H9 (cell line): Measurements from ENCODE around the gene UQCC2. TPM values are rescaled to one million over a fixed set of nuclear protein-coding genes. Genes with fewer than 3 reads are reported as not detected.

Source experiments
- DNase-seq: peaks from one replicate; pipeline ENCODE4 v3.0.0-alpha.2; 2017
- H2AFZ ChIP-seq: one replicate; pipeline ENCODE4 v1.6.1; 2013; ENCODE audit warnings: mild to moderate bottlenecking, low read length, control low read depth, moderate library complexity
- H2AK5ac ChIP-seq: 2 replicates; pipeline ENCODE4 v1.6.1; 2013; ENCODE audit warnings: low read length, control low read depth, mixed read lengths; ENCODE audit not compliant: insufficient read length
- H2BK120ac ChIP-seq: one replicate; pipeline ENCODE4 v1.6.1; 2013; ENCODE audit warnings: low read depth, mild to moderate bottlenecking, low read length, control low read depth, inconsistent platforms; ENCODE audit not compliant: poor library complexity, severe bottlenecking
- H2BK12ac ChIP-seq: 2 replicates; pipeline ENCODE4 v1.6.1; 2013; ENCODE audit warnings: low read length, control low read depth, mixed read lengths, low read depth; ENCODE audit not compliant: insufficient read length
- H2BK15ac ChIP-seq: 2 replicates; pipeline ENCODE4 v1.6.1; 2013; ENCODE audit warnings: low read depth, low read length, control low read depth
- H2BK20ac ChIP-seq: one replicate; pipeline ENCODE4 v1.6.1; 2013; ENCODE audit warnings: low read depth, mild to moderate bottlenecking, low read length, control low read depth, inconsistent platforms; ENCODE audit not compliant: poor library complexity, severe bottlenecking
- H2BK5ac ChIP-seq: 2 replicates; pipeline ENCODE4 v1.6.1; 2013; ENCODE audit warnings: low read length, control low read depth, mixed read lengths; ENCODE audit not compliant: insufficient read length
- H3K14ac ChIP-seq: 2 replicates; pipeline ENCODE4 v1.6.1; 2013; ENCODE audit warnings: low read length, control low read depth; ENCODE audit not compliant: insufficient read depth
- H3K18ac ChIP-seq: 2 replicates; pipeline ENCODE4 v1.6.1; 2013; ENCODE audit warnings: low read depth, mild to moderate bottlenecking, mixed read lengths, low read length, control low read depth; ENCODE audit not compliant: insufficient read length
- H3K23ac ChIP-seq: 2 replicates; pipeline ENCODE4 v1.6.1; 2013; ENCODE audit warnings: low read length, control low read depth, mixed read lengths, low read depth; ENCODE audit not compliant: insufficient read length
- H3K23me2 ChIP-seq: 2 replicates; pipeline ENCODE4 v1.6.1; 2013; ENCODE audit warnings: low read depth, mild to moderate bottlenecking, mixed read lengths, low read length, control low read depth; ENCODE audit not compliant: insufficient read length, poor library complexity, severe bottlenecking
- H3K27ac ChIP-seq: 2 replicates; pipeline ENCODE4 v1.5.1; 2013; ENCODE audit warnings: low read length, control low read depth, mixed read lengths, low read depth; ENCODE audit not compliant: insufficient read length
- H3K27me3 ChIP-seq: 2 replicates; pipeline ENCODE4 v1.6.1; 2013; ENCODE audit warnings: low read length, control low read depth, inconsistent platforms; ENCODE audit not compliant: insufficient read depth
- H3K4ac ChIP-seq: 2 replicates; pipeline ENCODE4 v1.6.1; 2013; ENCODE audit warnings: low read depth, mild to moderate bottlenecking, control low read depth, inconsistent platforms, low read length, moderate library complexity
- H3K4me1 ChIP-seq: 2 replicates; pipeline ENCODE4 v1.6.1; 2013; ENCODE audit warnings: low read length, control low read depth, inconsistent platforms; ENCODE audit not compliant: insufficient read depth
- H3K4me2 ChIP-seq: 2 replicates; pipeline ENCODE4 v1.6.1; 2013; ENCODE audit warnings: low read length, control low read depth, mixed read lengths; ENCODE audit not compliant: insufficient read length, insufficient read depth
- H3K56ac ChIP-seq: 2 replicates; pipeline ENCODE4 v1.6.1; 2013; ENCODE audit warnings: low read depth, mild to moderate bottlenecking, mixed read lengths, low read length, control low read depth; ENCODE audit not compliant: insufficient read length
- H3K79me1 ChIP-seq: 2 replicates; pipeline ENCODE4 v1.6.1; 2013; ENCODE audit warnings: low read depth, mild to moderate bottlenecking, moderate library complexity, low read length, control low read depth, inconsistent platforms; ENCODE audit not compliant: insufficient read depth, poor library complexity, severe bottlenecking
- H3K79me2 ChIP-seq: 2 replicates; pipeline ENCODE4 v1.6.1; 2013; ENCODE audit warnings: low read length, control low read depth, inconsistent platforms; ENCODE audit not compliant: insufficient read depth
- H3K9ac ChIP-seq: 2 replicates; pipeline ENCODE4 v1.6.1; 2013; ENCODE audit warnings: low read length, control low read depth, mixed read lengths; ENCODE audit not compliant: insufficient read length; ENCODE audit errors: extremely low read depth
- H3K9me3 ChIP-seq: one replicate; pipeline ENCODE4 v1.6.1; 2013; ENCODE audit warnings: low read depth, low read length, inconsistent platforms; ENCODE audit not compliant: control insufficient read depth
- H3T11ph ChIP-seq: one replicate; pipeline ENCODE4 v1.6.1; 2013; ENCODE audit warnings: mild to moderate bottlenecking, low read length, control low read depth, inconsistent platforms
- H4K20me1 ChIP-seq: one replicate; pipeline ENCODE4 v1.6.1; 2013; ENCODE audit not compliant: control insufficient read depth, insufficient read length, insufficient read depth
- H4K5ac ChIP-seq: 2 replicates; pipeline ENCODE4 v1.6.1; 2013; ENCODE audit warnings: low read depth, mild to moderate bottlenecking, mixed read lengths, low read length, control low read depth; ENCODE audit not compliant: insufficient read length
- H4K8ac ChIP-seq: replicated peaks from 2 replicates; pipeline ENCODE4 v1.6.1; 2013; ENCODE audit warnings: low read length, control low read depth, mixed read lengths, low read depth; ENCODE audit not compliant: insufficient read length
- H4K91ac ChIP-seq: 2 replicates; pipeline ENCODE4 v1.6.1; 2013; ENCODE audit warnings: low read depth, mild to moderate bottlenecking, moderate library complexity, mixed read lengths, low read length, control low read depth; ENCODE audit not compliant: insufficient read length
- H3K27ac Mint-ChIP-seq, 3 experiments: 2 replicates in 2 of 3; 3 replicates in 1 of 3; pipeline ENCODE4 v1.8.0; 2020 to 2021; ENCODE audit warnings: mixed read lengths in 3 of 3, mild to moderate bottlenecking in 1 of 3, moderate library complexity in 1 of 3
- H3K27me3 Mint-ChIP-seq: 2 replicates; pipeline ENCODE4 v1.8.0; 2021; ENCODE audit warnings: low read depth, mild to moderate bottlenecking, moderate library complexity, mixed read lengths
- H3K36me3 Mint-ChIP-seq, 3 experiments: 2 replicates in 2 of 3; 3 replicates in 1 of 3; pipeline ENCODE4 v1.8.0; 2020 to 2021; ENCODE audit warnings: low read depth in 3 of 3, mixed read lengths in 3 of 3; ENCODE audit not compliant: insufficient read depth in 1 of 3
- H3K4me1 Mint-ChIP-seq, 2 experiments: 2 replicates each; pipeline ENCODE4 v1.8.0; 2020; ENCODE audit warnings: mixed read lengths in 2 of 2
- H3K4me3 Mint-ChIP-seq, 2 experiments: 2 replicates in 1 of 2; 3 replicates in 1 of 2; pipeline ENCODE4 v1.8.0; 2020 to 2021; ENCODE audit warnings: mild to moderate bottlenecking in 2 of 2, mixed read lengths in 2 of 2, moderate library complexity in 1 of 2
- H3K9me3 Mint-ChIP-seq, 2 experiments: 2 replicates in 1 of 2; 3 replicates in 1 of 2; pipeline ENCODE4 v1.8.0; 2020; ENCODE audit warnings: mild to moderate bottlenecking in 2 of 2, mixed read lengths in 2 of 2, moderate library complexity in 1 of 2
- CTCF ChIP-seq: fragments of 200-600 bp; sonication (generic); conservative IDR thresholded peaks from 3 replicates; pipeline ENCODE4 v1.8.0; 2021; ENCODE audit warnings: antibody characterized with exemption, mild to moderate bottlenecking
- WGBS: extraction: QIAGEN DNeasy Blood & Tissue Kit; methylation state at CpG from one replicate; pipeline ENCODE4 v1.1.7; 2013; ENCODE audit warnings: missing lambda C conversion rate, low lambda C conversion rate, mixed read lengths; ENCODE audit not compliant: insufficient read length; ENCODE audit errors: extremely low coverage; 5-methylcytosine and 5-hydroxymethylcytosine counted together
- total RNA-seq: library from RNA; stranded (reverse); gene quantifications from 2 replicates; pipeline ENCODE4 v1.2.1, GENCODE V29; 2021

UQCC2 gene
- total RNA-seq, 1 experiment from 2014 or later, result 140 TPM

- Histone ChIP-seq H3K4me1 (no peaks in the 10 kb centered on the region), H3K56ac (no peak overlapping the region), H3K23ac (no peak overlapping the region), H3K27ac (no peak overlapping the region), H4K8ac (no peak overlapping the region), H3K9me3 (no peaks in the 10 kb centered on the region), H3K9ac (no peak overlapping the region), H3K27me3 (no peaks in the 10 kb centered on the region), H3K14ac (no peak overlapping the region), H3K23me2 (no peaks in the 10 kb centered on the region), H2BK15ac (no peak overlapping the region), H4K91ac (no peak overlapping the region), H3K18ac (no peak overlapping the region), H2AK5ac (no peak overlapping the region), H3K79me2 (no peaks in the 10 kb centered on the region), H2AFZ (no peak overlapping the region), H3K4me2 (no peak overlapping the region), H3K4ac (no peak overlapping the region), H2BK120ac (no peak overlapping the region), H4K20me1 (no peaks in the 10 kb centered on the region), H2BK12ac (no peak overlapping the region), H2BK20ac (no peak overlapping the region), H3K79me1 (no peaks in the 10 kb centered on the region), H4K5ac (no peak overlapping the region), H2BK5ac (no peak overlapping the region), H3T11ph (no peak overlapping the region)
- WGBS, result no CpG with 5 or more reads among the region's 5 CpGs
- Mint-ChIP-seq H3K4me1 (peaks cover 7 to 9% of the 10 kb centered on the region in 2 experiments), H3K27me3 (peaks cover 2% of the 10 kb centered on the region), H3K36me3 (no peaks in the 10 kb centered on the region), H3K9me3 (no peaks in the 10 kb centered on the region), H3K4me3 (no peak overlapping the region), H3K27ac (no peak overlapping the region)
- no peak for TF ChIP-seq CTCF
- no peak for DNase-seq
Measured at GRCh38 chr6:33738879-33739278, 27.4 kb upstream of the UQCC2 start.
